Gastrocnemius medialis (tissue), 4 donors: ENCODE results near the gene GNG2. TPM values are rescaled to one million over a fixed set of nuclear protein-coding genes. Genes with fewer than 3 reads are reported as not detected.
"Not testable (repeated sequence)": the region's sequence is repeated elsewhere in the genome, so short reads cannot be mapped to it uniquely, and the experiment has no call there.

ENCODE experiments used
- ATAC-seq, 2 donors: fragments of 150-250 bp; one replicate each; pipeline ENCODE4 v1.9.1; 2016
- DNase-seq, 2 donors: peaks; one replicate each; pipeline ENCODE4 v3.0.0-alpha.2; 2019
- H3K27ac ChIP-seq, 4 donors: fragments of 200-600 bp; sonication (generic); 1 replicate in 1 of 4; 2 replicates in 3 of 4; pipeline ENCODE4 v1.5.1; 2016 to 2018; ENCODE audit warnings: mild to moderate bottlenecking in 2 of 4, moderate library complexity in 1 of 4
- H3K27me3 ChIP-seq, 3 donors: fragments of 200-600 bp; sonication (generic) in 2 of 3; 1 replicate in 1 of 3; 2 replicates in 2 of 3; pipeline versions ENCODE4 v1.5.1 to v1.6.0; 2016 to 2019; ENCODE audit warnings: mild to moderate bottlenecking in 1 of 3, moderate library complexity in 1 of 3
- H3K36me3 ChIP-seq, 2 donors: fragments of 200-600 bp; sonication (generic) in 1 of 2; one replicate each; pipeline ENCODE4 v1.5.1; 2017 to 2018
- H3K4me1 ChIP-seq, 2 donors: fragments of 200-600 bp; sonication (generic) in 1 of 2; one replicate each; pipeline ENCODE4 v1.5.1; 2016 to 2017; ENCODE audit warnings: mild to moderate bottlenecking in 2 of 2
- H3K4me3 ChIP-seq, 4 donors: fragments of 200-600 bp; sonication (generic) in 3 of 4; 1 replicate in 1 of 4; 2 replicates in 3 of 4; pipeline ENCODE4 v1.5.1; 2016 to 2019; ENCODE audit warnings: mild to moderate bottlenecking in 2 of 4
- H3K9me3 ChIP-seq, 3 donors: fragments of 200-600 bp; sonication (generic) in 2 of 3; 1 replicate in 1 of 3; 2 replicates in 2 of 3; pipeline ENCODE4 v1.5.1; 2016 to 2019
- POLR2A ChIP-seq, 2 donors: fragments of 450-650 bp; IDR thresholded peaks; one replicate each; pipeline ENCODE4 v1.6.1; 2017; ENCODE audit warnings: antibody characterized with exemption in 2 of 2, mild to moderate bottlenecking in 2 of 2, moderate library complexity in 2 of 2
- in situ Hi-C, 4 donors: fragments of 200-750 bp; cut with MboI; loops; one replicate each; pipeline versions ENCODE4 v1.15.0 to v1.8.0; 2017; ENCODE audit warnings: low sequenced_read_pairs in 4 of 4
- intact Hi-C: fragments of 100-400 bp; cut with DNase I; formaldehyde crosslinking; loops from one replicate; pipeline ENCODE4 v1.15.1; 2023; ENCODE audit warnings: low total_unique reads
- total RNA-seq, 4 donors: library from RNA; depleted of rRNA; stranded (reverse); fragments of >200 nt; gene quantifications; one replicate each; pipeline versions ENCODE4 v1.1.0 to v1.2.3, GENCODE V29; 2016
- TF ChIP-seq, protein P1 (sequence below), 5 experiments: fragments of 450-650 bp in 3 of 5; fragments of 200-600 bp in 2 of 5; sonication (generic) in 2 of 5; IDR thresholded peaks in 4 of 5; conservative IDR thresholded peaks in 1 of 5; 1 replicate in 4 of 5; 2 replicates in 1 of 5; pipeline ENCODE4 v1.5.1; 2016 to 2019; ENCODE audit warnings: antibody characterized with exemption in 5 of 5, mild to moderate bottlenecking in 3 of 5, moderate library complexity in 3 of 5

Gene GNG2
- total RNA-seq, 4 donors from 2014 or later, result 0.41 to 4.9 (median 2.2) TPM

DNA sequence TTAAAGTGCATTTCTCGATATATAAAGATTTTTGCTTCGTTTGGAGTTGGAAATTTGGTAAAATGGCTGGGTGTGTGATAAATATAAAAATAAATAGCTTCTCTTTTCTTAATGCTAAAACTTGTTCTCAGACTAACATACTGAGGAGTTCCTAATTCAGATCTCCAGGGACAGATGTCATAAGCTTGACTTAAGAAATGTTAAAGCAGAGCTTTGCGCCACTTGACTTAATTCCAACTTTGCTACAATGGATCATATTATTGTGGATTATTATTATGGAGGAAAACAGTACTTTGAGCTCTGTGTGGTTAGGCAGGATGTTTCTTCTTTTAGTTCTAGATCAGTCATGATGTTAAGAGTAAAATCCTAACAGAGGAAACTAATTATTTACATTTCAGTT is 33.8 kb downstream of the GNG2 start:
- TF ChIP-seq, protein P1, sequence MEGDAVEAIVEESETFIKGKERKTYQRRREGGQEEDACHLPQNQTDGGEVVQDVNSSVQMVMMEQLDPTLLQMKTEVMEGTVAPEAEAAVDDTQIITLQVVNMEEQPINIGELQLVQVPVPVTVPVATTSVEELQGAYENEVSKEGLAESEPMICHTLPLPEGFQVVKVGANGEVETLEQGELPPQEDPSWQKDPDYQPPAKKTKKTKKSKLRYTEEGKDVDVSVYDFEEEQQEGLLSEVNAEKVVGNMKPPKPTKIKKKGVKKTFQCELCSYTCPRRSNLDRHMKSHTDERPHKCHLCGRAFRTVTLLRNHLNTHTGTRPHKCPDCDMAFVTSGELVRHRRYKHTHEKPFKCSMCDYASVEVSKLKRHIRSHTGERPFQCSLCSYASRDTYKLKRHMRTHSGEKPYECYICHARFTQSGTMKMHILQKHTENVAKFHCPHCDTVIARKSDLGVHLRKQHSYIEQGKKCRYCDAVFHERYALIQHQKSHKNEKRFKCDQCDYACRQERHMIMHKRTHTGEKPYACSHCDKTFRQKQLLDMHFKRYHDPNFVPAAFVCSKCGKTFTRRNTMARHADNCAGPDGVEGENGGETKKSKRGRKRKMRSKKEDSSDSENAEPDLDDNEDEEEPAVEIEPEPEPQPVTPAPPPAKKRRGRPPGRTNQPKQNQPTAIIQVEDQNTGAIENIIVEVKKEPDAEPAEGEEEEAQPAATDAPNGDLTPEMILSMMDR (IDR thresholded peaks at IDR 0.05 in 4 of 5, conservative IDR thresholded peaks at IDR 0.05 in 1 of 5), result no peak
- TF ChIP-seq POLR2A (IDR thresholded peaks at IDR 0.05), result no peak
- H3K36me3 ChIP-seq, result no peaks in the 10 kb centered on the region
- in situ Hi-C loops, result no loop called here

DNA sequence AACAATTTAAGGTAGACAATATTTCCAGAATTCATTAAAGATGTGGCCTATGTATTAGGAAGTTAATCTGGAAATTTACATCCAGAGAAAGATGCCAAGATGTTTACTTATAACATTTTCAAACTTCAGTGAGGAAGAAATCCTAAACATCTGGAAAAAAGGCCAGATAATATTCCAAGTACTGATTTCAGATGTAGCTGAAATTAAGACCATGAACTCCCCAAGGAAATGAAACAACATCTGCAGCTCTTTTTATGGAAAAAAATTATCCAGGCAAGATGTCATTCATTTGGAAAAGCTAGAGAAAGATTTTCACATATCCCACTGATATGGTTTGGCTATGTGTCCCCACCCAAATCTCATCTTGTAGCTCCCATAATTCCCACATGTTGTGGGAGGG is 35.0 kb downstream of the GNG2 start:
- no peaks in the 10 kb centered on the region for H3K36me3 ChIP-seq
- intact Hi-C loops, result no loop called here
- in situ Hi-C loops, result no loop called here
- H3K4me1 ChIP-seq, result peaks cover 0 to 3% of the 10 kb centered on the region in 2 donors
- ATAC-seq (no peak), DNase-seq (no peak)
- H3K4me3 ChIP-seq, result no peak overlapping the region
- H3K9me3 ChIP-seq, result no peaks in the 10 kb centered on the region
- no peaks in the 10 kb centered on the region for H3K27me3 ChIP-seq
- H3K27ac ChIP-seq, result peak overlapping the region in 2 of 4 donors; percentile 20 to 44
- TF ChIP-seq POLR2A (IDR thresholded peaks at IDR 0.05), result no peak
- TF ChIP-seq, protein P1 (IDR thresholded peaks at IDR 0.05 in 4 of 5, conservative IDR thresholded peaks at IDR 0.05 in 1 of 5), result no peak

More for the DNA sequence above, 33.8 kb downstream of the GNG2 start:
- Histone ChIP-seq H3K9me3 (no peaks in the 10 kb centered on the region), H3K27ac (no peak overlapping the region), H3K27me3 (no peaks in the 10 kb centered on the region), H3K4me1 (peaks cover 0 to 3% of the 10 kb centered on the region in 2 donors), H3K4me3 (no peak overlapping the region)
- intact Hi-C loops, result no loop called here
- no peak for ATAC-seq
- DNase-seq, result no peak

DNA sequence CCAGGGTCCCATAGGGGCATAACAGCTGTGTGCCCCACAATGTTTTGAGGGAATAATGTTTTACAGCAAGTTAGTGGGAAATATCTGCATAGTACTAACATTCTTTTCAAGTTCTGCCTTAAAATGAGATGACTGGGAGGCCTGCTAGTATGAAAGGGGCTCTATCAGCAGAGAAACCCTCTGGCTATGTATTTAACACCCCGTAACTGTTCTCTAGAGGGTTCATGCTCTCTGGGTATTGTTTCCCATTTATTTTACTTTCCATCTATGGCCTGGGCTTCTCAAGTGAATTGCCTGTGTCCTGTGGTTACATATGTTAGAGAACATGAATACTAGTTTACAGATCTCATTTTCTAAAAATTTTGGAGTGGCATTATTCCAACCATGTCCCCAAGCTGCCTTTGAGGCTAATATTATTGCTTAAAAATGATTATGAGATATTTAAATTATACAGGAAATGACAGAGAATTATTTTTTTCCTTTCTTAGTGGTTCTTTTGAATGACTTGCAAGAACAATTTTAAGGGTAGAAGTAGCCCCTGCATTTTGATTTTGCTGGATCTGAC is 37.5 kb downstream of the GNG2 start:
- intact Hi-C loops, result no loop called here
- no peaks in the 10 kb centered on the region for H3K36me3 ChIP-seq
- H3K27ac ChIP-seq, result no peak overlapping the region

DNA sequence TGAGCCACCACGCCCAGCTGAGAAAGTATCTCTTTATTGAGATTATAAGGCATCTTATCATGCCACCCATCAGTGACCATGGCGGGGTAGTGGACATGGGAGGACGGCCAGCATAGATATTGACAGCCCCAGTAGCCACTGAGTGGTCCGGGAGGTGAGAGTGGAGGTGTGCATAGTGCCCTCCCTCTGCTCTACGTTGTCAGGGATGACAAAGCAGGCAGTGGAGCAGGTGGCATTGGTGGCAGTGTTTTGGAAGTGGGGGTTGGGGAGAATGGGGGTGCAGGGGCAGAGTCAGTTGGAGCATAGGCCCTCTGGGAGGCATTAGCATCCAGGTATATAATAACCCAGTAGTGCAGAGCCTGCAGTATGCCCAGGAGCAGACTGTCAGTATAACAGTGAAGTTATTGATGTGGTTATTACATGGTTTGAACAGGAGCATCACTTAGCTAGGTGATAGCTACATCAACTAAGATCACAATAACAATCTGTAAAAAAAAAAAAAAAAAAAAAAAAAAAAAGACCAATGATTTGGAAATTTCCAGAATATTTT is 41.1 kb downstream of the GNG2 start:
- ATAC-seq, result no peak
- no peaks in the 10 kb centered on the region for H3K4me1 ChIP-seq
- no peaks in the 10 kb centered on the region for H3K27me3 ChIP-seq
- intact Hi-C loops (no loop called here), in situ Hi-C loops (no loop called here)
- H3K9me3 ChIP-seq, result no peaks in the 10 kb centered on the region
- no peaks in the 10 kb centered on the region for H3K36me3 ChIP-seq
- no peak for TF ChIP-seq POLR2A (IDR thresholded peaks at IDR 0.05)
- TF ChIP-seq, protein P1 (IDR thresholded peaks at IDR 0.05 in 4 of 5, conservative IDR thresholded peaks at IDR 0.05 in 1 of 5), result no peak
- DNase-seq, result no peak
- no peak overlapping the region for H3K4me3 ChIP-seq
- H3K27ac ChIP-seq, result no peak overlapping the region

More for the DNA sequence above, 37.5 kb downstream of the GNG2 start:
- ATAC-seq (no peak), DNase-seq (no peak)
- H3K9me3 ChIP-seq, result no peaks in the 10 kb centered on the region
- in situ Hi-C loops, result no loop called here
- no peaks in the 10 kb centered on the region for H3K27me3 ChIP-seq
- H3K4me1 ChIP-seq, result peaks cover 0 to 3% of the 10 kb centered on the region in 2 donors
- H3K4me3 ChIP-seq, result no peak overlapping the region
- TF ChIP-seq POLR2A (IDR thresholded peaks at IDR 0.05), result no peak

DNA sequence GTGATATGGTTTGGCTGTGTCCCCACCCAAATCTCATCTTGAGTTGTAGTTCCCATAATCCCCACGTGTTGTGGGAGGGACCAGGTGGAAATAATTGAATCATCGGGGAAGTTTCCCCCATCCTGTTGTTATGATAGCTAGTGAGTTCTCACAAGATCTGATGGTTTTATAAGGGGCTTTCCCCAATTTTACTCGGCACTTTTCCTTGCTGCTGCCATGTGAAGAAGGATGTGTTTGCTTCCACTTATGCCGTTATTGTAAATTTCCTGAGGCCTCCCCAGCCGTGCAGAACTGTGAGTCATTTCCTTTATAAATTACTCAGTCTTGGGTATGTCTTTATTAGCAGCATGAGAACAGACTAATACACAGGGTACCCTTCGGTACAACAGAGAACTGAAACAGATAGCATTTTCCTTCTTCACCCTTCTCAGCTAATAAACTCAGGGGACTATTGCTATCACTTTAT is 45.3 kb downstream of the GNG2 start:
- H3K4me3 ChIP-seq, intact Hi-C loops, H3K4me1 ChIP-seq, in situ Hi-C loops, H3K9me3 ChIP-seq, DNase-seq, H3K36me3 ChIP-seq, H3K27me3 ChIP-seq, H3K27ac ChIP-seq, ATAC-seq: not testable (repeated sequence)
